K562 (cell line): Measurements from ENCODE around the gene LTA. TPM values are rescaled to one million over a fixed set of nuclear protein-coding genes. Genes with fewer than 3 reads are reported as not detected.
A peak's percentile ranks its signal among the peaks of the same experiment; 100 is the strongest.

Experiments
- ARNT ChIP-seq, 2 experiments: fragments of 450-650 bp; IDR thresholded peaks; 2 replicates each; pipeline ENCODE4 v1.6.1; 2016; ENCODE audit warnings: mild to moderate bottlenecking in 1 of 2
- BRCA1 ChIP-seq, 2 experiments: fragments of 450-650 bp in 1 of 2; sonication (generic) in 1 of 2; formaldehyde crosslinking in 1 of 2; IDR thresholded peaks; 2 replicates each; pipeline versions ENCODE4 v1.5.0 to v1.6.1; 2017 to 2020; ENCODE audit warnings: mild to moderate bottlenecking in 1 of 2, missing genetic modification reagents in 1 of 2
- CBFA2T2 ChIP-seq: fragments of 450-650 bp; conservative IDR thresholded peaks from 2 replicates; pipeline ENCODE4 v1.6.1; 2017; ENCODE audit warnings: mild to moderate bottlenecking
- FOXA1 ChIP-seq: fragments of 450-650 bp; IDR thresholded peaks from 2 replicates; pipeline ENCODE4 v1.6.1; 2016; ENCODE audit warnings: mild to moderate bottlenecking, borderline replicate concordance
- FUS ChIP-seq: fragments of 200-400 bp; formaldehyde crosslinking; optimal IDR thresholded peaks from 2 replicates; pipeline ENCODE3; 2017; ENCODE audit warnings: low read depth, low read length
- KLF6 ChIP-seq: fragments of 250-450 bp; sonication (Bioruptor Pico); IDR thresholded peaks from 2 replicates; pipeline ENCODE4 v1.4.0; 2020; ENCODE audit warnings: mild to moderate bottlenecking, moderate library complexity, borderline replicate concordance
- MECOM ChIP-seq: fragments of 250-450 bp; sonication (Bioruptor Pico); IDR thresholded peaks from 2 replicates; pipeline ENCODE4 v1.8.0; 2022; ENCODE audit warnings: inconsistent platforms
- MLX ChIP-seq, 2 experiments: fragments of 450-650 bp in 1 of 2; sonication (generic) in 1 of 2; formaldehyde crosslinking; conservative IDR thresholded peaks; 2 replicates each; pipeline versions ENCODE4 v1.4.0 to v1.8.1; 2020 to 2022; ENCODE audit warnings: mild to moderate bottlenecking in 1 of 2, missing genetic modification reagents in 1 of 2
- MXI1 ChIP-seq: IDR thresholded peaks from 2 replicates; pipeline ENCODE4 v1.6.1; 2011; ENCODE audit warnings: low read depth, mild to moderate bottlenecking, improper control_type of control experiment, low read length
- POLR2A ChIP-seq: fragments of 450-650 bp; conservative IDR thresholded peaks from 2 replicates; pipeline ENCODE4 v1.6.1; 2016
- POLR2AphosphoS5 ChIP-seq: IDR thresholded peaks from 2 replicates; pipeline ENCODE4 v1.6.1; 2011; ENCODE audit warnings: mild to moderate bottlenecking, low read depth, low read length, moderate library complexity; ENCODE audit not compliant: control insufficient read depth, insufficient read depth
- POLR2G ChIP-seq: fragments of 200-400 bp; formaldehyde crosslinking; IDR thresholded peaks from 2 replicates; pipeline ENCODE4 v1.6.1; 2017; ENCODE audit warnings: low read depth, mild to moderate bottlenecking, antibody characterized with exemption, low read length, moderate library complexity
- RBBP5 ChIP-seq: fragments of 200-600 bp; sonication (generic); IDR thresholded peaks from 2 replicates; pipeline ENCODE4 v1.6.1; 2012; ENCODE audit warnings: borderline replicate concordance, mild to moderate bottlenecking, low read length, control low read depth, inconsistent platforms; ENCODE audit not compliant: insufficient read depth, poor library complexity, severe bottlenecking
- RBM14 ChIP-seq: fragments of 200-400 bp; formaldehyde crosslinking; IDR thresholded peaks from 2 replicates; pipeline ENCODE4 v1.6.1; 2018; ENCODE audit warnings: low read depth, mild to moderate bottlenecking, low read length, moderate library complexity, borderline replicate concordance; ENCODE audit not compliant: insufficient read depth
- SETDB1 ChIP-seq: IDR thresholded peaks from one replicate; pipeline ENCODE4 v1.6.1; 2012; ENCODE audit warnings: low read length, control low read depth, inconsistent platforms
- SIN3A ChIP-seq, 2 experiments: fragments of 150-350 bp in 1 of 2; IDR thresholded peaks; 2 replicates each; pipeline ENCODE4 v1.6.1; 2011 to 2016; ENCODE audit warnings: borderline replicate concordance in 2 of 2, low read depth in 2 of 2, low read length in 2 of 2, mild to moderate bottlenecking in 2 of 2, moderate library complexity in 2 of 2; ENCODE audit not compliant: control insufficient read depth in 1 of 2
- SMARCC2 ChIP-seq: fragments of 450-650 bp; IDR thresholded peaks from 2 replicates; pipeline ENCODE4 v1.6.1; 2017; ENCODE audit warnings: antibody characterized with exemption, moderate library complexity, mild to moderate bottlenecking, low read depth
- SUPT5H ChIP-seq: fragments of 450-650 bp; IDR thresholded peaks from 2 replicates; pipeline ENCODE4 v1.6.1; 2016
- TAL1 ChIP-seq: fragments of 450-650 bp; IDR thresholded peaks from 2 replicates; pipeline ENCODE4 v1.6.1; 2016; ENCODE audit warnings: mild to moderate bottlenecking
- ZNF431 ChIP-seq: sonication (generic); formaldehyde crosslinking; IDR thresholded peaks from 2 replicates; pipeline ENCODE4 v1.8.0; 2022; ENCODE audit warnings: mild to moderate bottlenecking, missing genetic modification reagents
- polyA plus RNA-seq, 8 experiments: library from polyadenylated mRNA; depleted of rRNA in 4 of 8; stranded (reverse) in 5 of 8; unstranded in 3 of 8; fragments of >200 nt; fragmentation: Nextera tagmentation in 2 of 8; fragmentation: Illumina TruSeq in 1 of 8; extraction: Ambion mirVana in 2 of 8; extraction: Trizol in 1 of 8; gene quantifications; 2 replicates each; pipeline versions ENCODE4 v1.2.1 to v1.2.3, GENCODE V29; 2011 to 2014; ENCODE audit warnings: inconsistent platforms in 1 of 8, missing spikeins in 1 of 8
- total RNA-seq, 7 experiments: library from RNA; depleted of rRNA in 6 of 7; stranded (reverse); fragments of >200 nt in 6 of 7; fragmentation: Illumina TruSeq in 2 of 7; extraction: Trizol in 2 of 7; gene quantifications; 2 replicates each; pipeline versions ENCODE4 v1.2.1 to v1.2.3, GENCODE V29; 2011 to 2021; ENCODE audit warnings: low replicate concordance in 1 of 7
- TF ChIP-seq, protein P1 (sequence below): sonication (generic); formaldehyde crosslinking; IDR thresholded peaks from 2 replicates; pipeline ENCODE4 v1.8.0; 2022; ENCODE audit warnings: mild to moderate bottlenecking, missing genetic modification reagents

The LTA gene
- total and polyA plus RNA-seq, 9 of the 15 experiments (the other 6 are each of a cell fraction or from before 2014, with no cell fraction given) = 0.80 TPM; not detected in 8

- TF ChIP-seq POLR2G = peak; percentile 30; the same call in 1 of the 2 replicates
- no peak for TF ChIP-seq KLF6
- no peak for TF ChIP-seq RBM14
- no peak for TF ChIP-seq BRCA1 (IDR thresholded peaks at IDR 0.05)
- TF ChIP-seq BRCA1 (CRISPR knock-in tag; IDR thresholded peaks at IDR 0.05) = no peak
- no peak for TF ChIP-seq ARNT (IDR thresholded peaks at IDR 0.05)
- TF ChIP-seq, protein P1, sequence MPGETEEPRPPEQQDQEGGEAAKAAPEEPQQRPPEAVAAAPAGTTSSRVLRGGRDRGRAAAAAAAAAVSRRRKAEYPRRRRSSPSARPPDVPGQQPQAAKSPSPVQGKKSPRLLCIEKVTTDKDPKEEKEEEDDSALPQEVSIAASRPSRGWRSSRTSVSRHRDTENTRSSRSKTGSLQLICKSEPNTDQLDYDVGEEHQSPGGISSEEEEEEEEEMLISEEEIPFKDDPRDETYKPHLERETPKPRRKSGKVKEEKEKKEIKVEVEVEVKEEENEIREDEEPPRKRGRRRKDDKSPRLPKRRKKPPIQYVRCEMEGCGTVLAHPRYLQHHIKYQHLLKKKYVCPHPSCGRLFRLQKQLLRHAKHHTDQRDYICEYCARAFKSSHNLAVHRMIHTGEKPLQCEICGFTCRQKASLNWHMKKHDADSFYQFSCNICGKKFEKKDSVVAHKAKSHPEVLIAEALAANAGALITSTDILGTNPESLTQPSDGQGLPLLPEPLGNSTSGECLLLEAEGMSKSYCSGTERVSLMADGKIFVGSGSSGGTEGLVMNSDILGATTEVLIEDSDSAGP (CRISPR knock-in tag) = no peak
- no peak for TF ChIP-seq MECOM (CRISPR knock-in tag)
- TF ChIP-seq SETDB1 = no peak
- TF ChIP-seq ZNF431 (CRISPR knock-in tag) = no peak
- no peak for TF ChIP-seq MLX (CRISPR knock-in tag; conservative IDR thresholded peaks at IDR 0.05)
- TF ChIP-seq FOXA1 = no peak
- no peak for TF ChIP-seq SMARCC2
- no peak for TF ChIP-seq CBFA2T2
- peak; percentile 61 for TF ChIP-seq POLR2A
- TF ChIP-seq SUPT5H = peak; percentile 54; the same call in 1 of the 2 replicates
- no peak for TF ChIP-seq FUS
- TF ChIP-seq MXI1 = no peak
- TF ChIP-seq POLR2AphosphoS5 = 0 out of 2 replicates have a peak, but pooled peaks have one; percentile 12
- TF ChIP-seq RBBP5 = no peak
- no peak for TF ChIP-seq TAL1
- TF ChIP-seq SIN3A (IDR thresholded peaks at IDR 0.05; ENCODE audit: borderline replicate concordance in 2 of 2, control insufficient read depth in 1 of 2, low read depth in 2 of 2, low read length in 2 of 2) = no peak
Observed at GRCh38 chr6:31530659-31531058, 41.4 kb upstream of the LTA start (continued).
